VCaP (cell line): ENCODE results near the gene SSH2.
"Not testable (repeated sequence)": the region's sequence is repeated elsewhere in the genome, so short reads cannot be mapped to it uniquely, and the experiment has no call there.

Experiments used
- H3K27ac ChIP-seq: fragments of 450-650 bp; 2 replicates; pipeline ENCODE4 v1.5.1; 2017
- CTCF ChIP-seq: fragments of 450-650 bp; conservative IDR thresholded peaks from 2 replicates; pipeline ENCODE4 v1.5.1; 2017; ENCODE audit warnings: mild to moderate bottlenecking, moderate library complexity

SSH2 gene

GRCh38 chr17:29682987-29683386, 247.0 kb downstream of the SSH2 start:
- TF ChIP-seq CTCF, result no peak
- H3K27ac ChIP-seq, result peak overlapping the region; percentile 38; the same call in 1 of the 2 replicates

- peak; percentile 33 for TF ChIP-seq CTCF
- H3K27ac ChIP-seq, result peak overlapping the region; percentile 38
Measured at GRCh38 chr17:29682054-29682453, 248.0 kb downstream of the SSH2 start.

GRCh38 chr17:29677824-29678223, 252.2 kb downstream of the SSH2 start:
- no peak overlapping the region for H3K27ac ChIP-seq
- TF ChIP-seq CTCF, result no peak

- TF ChIP-seq CTCF, result no peak
- no peak overlapping the region for H3K27ac ChIP-seq
Measured at GRCh38 chr17:29677221-29677791, 252.7 kb downstream of the SSH2 start.

- not testable (repeated sequence) for H3K27ac ChIP-seq
Measured at GRCh38 chr17:29675961-29676360, 254.1 kb downstream of the SSH2 start.

- no peak for TF ChIP-seq CTCF
- H3K27ac ChIP-seq, result no peak overlapping the region
Measured at GRCh38 chr17:29674281-29674680, 255.7 kb downstream of the SSH2 start.

- no peak for TF ChIP-seq CTCF
- no peak overlapping the region for H3K27ac ChIP-seq
Measured at GRCh38 chr17:29671661-29672060, 258.4 kb downstream of the SSH2 start.

- no peak for TF ChIP-seq CTCF
Measured at GRCh38 chr17:29669266-29669665, 260.8 kb downstream of the SSH2 start.

More at GRCh38 chr17:29669266-29669665, 260.8 kb downstream of the SSH2 start:
- H3K27ac ChIP-seq, result no peak overlapping the region
